HL-60 (cell line): ENCODE data around the gene STON2.
A peak's percentile ranks its signal among the peaks of the same experiment; 100 is the strongest.

Experiments
- CTCF ChIP-seq: IDR thresholded peaks from one replicate; pipeline ENCODE4 v1.5.1; 2011; ENCODE audit warnings: low read length, control low read depth, inconsistent platforms; ENCODE audit not compliant: insufficient read depth
- GABPA ChIP-seq: IDR thresholded peaks from 2 replicates; pipeline ENCODE4 v1.6.1; 2012; ENCODE audit warnings: low read depth
- POLR2AphosphoS5 ChIP-seq: IDR thresholded peaks from 2 replicates; pipeline ENCODE4 v1.6.1; 2012; ENCODE audit warnings: low read depth
- REST ChIP-seq: IDR thresholded peaks from 2 replicates; pipeline ENCODE4 v1.6.1; 2012; ENCODE audit warnings: low read depth; ENCODE audit not compliant: insufficient replicate concordance
- SPI1 ChIP-seq: IDR thresholded peaks from 2 replicates; pipeline ENCODE4 v1.6.1; 2012; ENCODE audit warnings: low read depth, mild to moderate bottlenecking, borderline replicate concordance

GRCh38 chr14:81220830-81221578, 179.1 kb downstream of the STON2 start, which contains the start of gene GTF2A1:
- TF ChIP-seq CTCF (no peak), POLR2AphosphoS5 (peak; percentile 74), GABPA (no peak), REST (no peak), SPI1 (no peak)
